Endodermal cell (in vitro differentiated cells): ENCODE results near the gene IDNK. TPM values are rescaled to one million over a fixed set of nuclear protein-coding genes. Genes with fewer than 3 reads are reported as not detected.

Experiments used
- DNase-seq: peaks from one replicate; pipeline ENCODE4 v3.0.0-alpha.2; 2017
- H3K27ac ChIP-seq: 2 replicates; pipeline ENCODE4 v1.5.1; 2013; ENCODE audit warnings: mild to moderate bottlenecking, low read depth, low read length, moderate library complexity
- H3K27me3 ChIP-seq: 2 replicates; pipeline ENCODE4 v1.6.1; 2013; ENCODE audit warnings: mild to moderate bottlenecking, low read length, moderate library complexity; ENCODE audit not compliant: insufficient read depth, control insufficient read depth, poor library complexity, severe bottlenecking
- H3K36me3 ChIP-seq: 2 replicates; pipeline ENCODE4 v1.7.0; 2013; ENCODE audit warnings: mild to moderate bottlenecking, low read length, moderate library complexity; ENCODE audit not compliant: control insufficient read depth, insufficient read depth
- H3K4me1 ChIP-seq: one replicate; pipeline ENCODE4 v1.7.0; 2013; ENCODE audit warnings: low read length; ENCODE audit not compliant: control insufficient read depth, insufficient read depth
- H3K4me3 ChIP-seq: 2 replicates; pipeline ENCODE4 v1.5.1; 2013; ENCODE audit warnings: mild to moderate bottlenecking, low read length, moderate library complexity
- H3K9ac ChIP-seq: 2 replicates; pipeline ENCODE4 v1.6.1; 2013; ENCODE audit warnings: mild to moderate bottlenecking, low read length, moderate library complexity; ENCODE audit not compliant: poor library complexity, severe bottlenecking; ENCODE audit errors: extremely low read depth
- H3K9me3 ChIP-seq: 2 replicates; pipeline ENCODE4 v1.6.1; 2013; ENCODE audit warnings: mild to moderate bottlenecking, low read length, moderate library complexity; ENCODE audit not compliant: control insufficient read depth
- H3K27ac Mint-ChIP-seq: 2 replicates; pipeline ENCODE4 v1.8.0; 2020; ENCODE audit warnings: mixed read lengths
- H3K27me3 Mint-ChIP-seq: 2 replicates; pipeline ENCODE4 v1.8.0; 2021; ENCODE audit warnings: mild to moderate bottlenecking, mixed read lengths; ENCODE audit not compliant: insufficient read depth
- H3K36me3 Mint-ChIP-seq: 2 replicates; pipeline ENCODE4 v1.8.0; 2020; ENCODE audit warnings: low read depth, mixed read lengths
- H3K4me1 Mint-ChIP-seq: 2 replicates; pipeline ENCODE4 v1.8.0; 2020; ENCODE audit warnings: mixed read lengths
- H3K4me3 Mint-ChIP-seq: 2 replicates; pipeline ENCODE4 v1.8.0; 2020; ENCODE audit warnings: mild to moderate bottlenecking, moderate library complexity, mixed read lengths
- H3K9me3 Mint-ChIP-seq: 2 replicates; pipeline ENCODE4 v1.8.0; 2020; ENCODE audit warnings: mild to moderate bottlenecking, mixed read lengths
- WGBS, 2 experiments: methylation state at CpG; one replicate each; pipeline versions ENCODE4 v1.1.5 to v1.1.7; 2013; ENCODE audit warnings: missing lambda C conversion rate in 2 of 2, mixed read lengths in 1 of 2; ENCODE audit not compliant: insufficient coverage in 1 of 2, insufficient read length in 1 of 2; 5-methylcytosine and 5-hydroxymethylcytosine counted together
- total RNA-seq, 2 donors: library from RNA; stranded (reverse); fragmentation: NEBNext Ultra II Directional in 1 of 2; extraction: Animal tissue kit (Norgen Biotek cat#: 25700) in 1 of 2; gene quantifications; 2 replicates in 1 of 2; 3 replicates in 1 of 2; pipeline ENCODE4 v1.2.1, GENCODE V29; 2021
- TF ChIP-seq, protein P1 (sequence below): fragments of 200-600 bp; sonication (generic); conservative IDR thresholded peaks from 2 replicates; pipeline ENCODE4 v1.5.0; 2021; ENCODE audit warnings: antibody characterized with exemption, mild to moderate bottlenecking

Gene IDNK
- total RNA-seq, 2 donors from 2014 or later, result 1.6 TPM

DNA sequence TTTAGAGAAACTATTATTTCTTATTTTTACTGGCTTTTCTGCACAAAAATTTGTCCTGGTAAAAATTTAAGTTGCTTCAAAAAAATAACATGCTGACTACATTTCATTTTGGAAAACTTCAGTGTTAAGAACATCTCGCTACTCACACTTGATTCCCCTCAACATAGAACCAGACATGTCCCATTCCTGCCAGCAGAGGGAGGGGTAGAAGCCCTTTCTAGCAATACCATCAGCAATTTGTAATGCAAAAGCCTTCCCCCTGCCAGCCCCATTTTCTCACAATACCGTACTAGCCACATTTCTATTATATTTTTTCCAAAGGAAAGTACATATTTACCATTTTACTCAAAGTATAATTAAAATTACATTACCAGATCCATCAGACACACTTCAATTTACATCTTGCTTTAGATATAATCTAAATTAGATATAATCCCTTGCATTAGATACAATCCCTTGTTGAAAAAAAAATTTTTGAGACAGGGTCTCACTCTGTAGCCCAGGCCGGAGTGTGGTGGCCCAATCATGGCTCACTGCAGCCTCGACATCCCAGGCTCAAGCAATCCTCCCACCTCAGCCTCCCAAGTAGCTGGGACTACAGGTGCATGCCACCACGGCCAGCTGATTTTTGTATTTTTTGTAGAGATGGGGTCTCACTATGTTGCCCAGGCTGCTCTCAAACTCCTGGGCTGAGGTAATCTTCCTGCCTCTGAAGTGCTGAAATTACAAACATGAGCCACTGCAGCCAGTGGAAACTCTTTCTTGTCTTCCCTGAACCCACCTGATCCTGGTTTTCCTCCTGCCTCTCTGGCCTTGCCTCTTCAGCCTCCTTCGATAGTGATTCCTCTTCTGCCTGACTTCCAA is 39.6 kb upstream of the IDNK start:
- no peaks in the 10 kb centered on the region for H3K4me1 ChIP-seq
- Mint-ChIP-seq H3K36me3 (no peaks in the 10 kb centered on the region), H3K9me3 (peaks cover 2% of the 10 kb centered on the region), H3K27ac (no peak overlapping the region), H3K4me1 (no peaks in the 10 kb centered on the region), H3K27me3 (no peaks in the 10 kb centered on the region), H3K4me3 (no peak overlapping the region)
- 33 to 81% methylated on average over 2 to 6 of the region's 6 CpGs for WGBS, 2 experiments
- H3K27me3 ChIP-seq, result no peaks in the 10 kb centered on the region
- H3K36me3 ChIP-seq, result no peaks in the 10 kb centered on the region
- H3K9ac ChIP-seq, result no peak overlapping the region
- peak; percentile 90 for DNase-seq
- H3K27ac ChIP-seq, result no peak overlapping the region
- peaks cover 4% of the 10 kb centered on the region for H3K9me3 ChIP-seq
- TF ChIP-seq, protein P1, sequence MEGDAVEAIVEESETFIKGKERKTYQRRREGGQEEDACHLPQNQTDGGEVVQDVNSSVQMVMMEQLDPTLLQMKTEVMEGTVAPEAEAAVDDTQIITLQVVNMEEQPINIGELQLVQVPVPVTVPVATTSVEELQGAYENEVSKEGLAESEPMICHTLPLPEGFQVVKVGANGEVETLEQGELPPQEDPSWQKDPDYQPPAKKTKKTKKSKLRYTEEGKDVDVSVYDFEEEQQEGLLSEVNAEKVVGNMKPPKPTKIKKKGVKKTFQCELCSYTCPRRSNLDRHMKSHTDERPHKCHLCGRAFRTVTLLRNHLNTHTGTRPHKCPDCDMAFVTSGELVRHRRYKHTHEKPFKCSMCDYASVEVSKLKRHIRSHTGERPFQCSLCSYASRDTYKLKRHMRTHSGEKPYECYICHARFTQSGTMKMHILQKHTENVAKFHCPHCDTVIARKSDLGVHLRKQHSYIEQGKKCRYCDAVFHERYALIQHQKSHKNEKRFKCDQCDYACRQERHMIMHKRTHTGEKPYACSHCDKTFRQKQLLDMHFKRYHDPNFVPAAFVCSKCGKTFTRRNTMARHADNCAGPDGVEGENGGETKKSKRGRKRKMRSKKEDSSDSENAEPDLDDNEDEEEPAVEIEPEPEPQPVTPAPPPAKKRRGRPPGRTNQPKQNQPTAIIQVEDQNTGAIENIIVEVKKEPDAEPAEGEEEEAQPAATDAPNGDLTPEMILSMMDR, result peak; percentile 92
- H3K4me3 ChIP-seq, result no peak overlapping the region

DNA sequence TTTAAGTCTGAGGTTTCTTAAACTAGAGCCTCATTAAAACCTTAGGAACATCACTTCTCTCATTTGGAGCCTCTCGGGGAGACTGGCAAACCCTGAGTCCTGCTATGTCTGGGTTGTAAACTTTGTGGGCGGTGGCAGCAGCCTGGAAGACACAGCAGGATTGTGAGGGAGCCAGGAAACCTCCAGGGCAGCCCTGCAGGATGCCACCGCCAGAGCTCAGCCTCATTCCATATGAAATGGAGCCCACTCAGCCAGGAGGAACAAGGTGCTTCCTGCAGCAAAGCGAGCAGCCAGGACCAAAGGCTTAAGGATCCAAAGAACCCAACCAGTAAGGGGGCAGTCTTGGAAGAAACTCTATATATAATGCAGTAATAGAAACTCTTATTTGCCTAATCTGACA is 37.9 kb upstream of the IDNK start:
- H3K27ac Mint-ChIP-seq, result no peak overlapping the region
- H3K27ac ChIP-seq, result no peak overlapping the region
- peaks cover 2% of the 10 kb centered on the region for H3K9me3 Mint-ChIP-seq

DNA sequence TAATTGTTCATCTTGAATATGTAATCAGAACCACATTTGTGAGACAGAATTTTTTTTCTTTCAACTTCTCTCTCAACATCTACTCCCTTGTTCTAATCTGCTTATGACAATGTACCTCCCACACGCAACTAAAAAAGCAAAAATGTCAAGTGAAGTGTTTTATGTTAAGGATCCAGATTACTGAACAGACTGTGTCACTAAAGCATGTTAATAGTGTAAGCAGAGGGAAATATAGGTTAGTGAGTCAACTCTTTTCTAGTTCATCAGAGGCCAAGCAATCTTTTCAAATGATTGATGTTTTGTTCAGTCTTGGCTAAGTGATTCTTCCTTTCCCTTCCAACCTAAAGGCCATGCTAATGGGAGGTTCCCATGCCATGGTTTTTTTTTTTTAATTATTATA is 34.7 kb upstream of the IDNK start:
- no peaks in the 10 kb centered on the region for H3K27me3 Mint-ChIP-seq
- H3K36me3 ChIP-seq, result no peaks in the 10 kb centered on the region
- H3K27me3 ChIP-seq, result no peaks in the 10 kb centered on the region
- no peak overlapping the region for H3K27ac ChIP-seq
- H3K9me3 Mint-ChIP-seq, result peaks cover 2% of the 10 kb centered on the region
- TF ChIP-seq, protein P1, result no peak
- no peak overlapping the region for H3K9ac ChIP-seq
- H3K4me1 Mint-ChIP-seq, result no peaks in the 10 kb centered on the region
- no peaks in the 10 kb centered on the region for H3K9me3 ChIP-seq
- no peak for DNase-seq
- no peak overlapping the region for H3K4me3 ChIP-seq
- no peak overlapping the region for H3K27ac Mint-ChIP-seq
- no peaks in the 10 kb centered on the region for H3K4me1 ChIP-seq
- 100% methylated on average over 1 of the region's 1 CpG; no CpG with 5 or more reads in 1 of the 2 experiments for WGBS, 2 experiments
- no peaks in the 10 kb centered on the region for H3K36me3 Mint-ChIP-seq
- H3K4me3 Mint-ChIP-seq, result no peak overlapping the region

More for the DNA sequence above, 37.9 kb upstream of the IDNK start:
- Histone ChIP-seq H3K36me3 (no peaks in the 10 kb centered on the region), H3K4me3 (no peak overlapping the region), H3K9me3 (no peaks in the 10 kb centered on the region), H3K9ac (no peak overlapping the region), H3K27me3 (no peaks in the 10 kb centered on the region), H3K4me1 (no peaks in the 10 kb centered on the region)
- 61 to 64% methylated on average over 2 to 4 of the region's 4 CpGs for WGBS, 2 experiments
- no peaks in the 10 kb centered on the region for H3K36me3 Mint-ChIP-seq
- H3K4me1 Mint-ChIP-seq, result no peaks in the 10 kb centered on the region
- H3K4me3 Mint-ChIP-seq, result no peak overlapping the region
- TF ChIP-seq, protein P1, result no peak
- DNase-seq, result no peak
- H3K27me3 Mint-ChIP-seq, result no peaks in the 10 kb centered on the region
